ENCODE measurements around the gene ITIH5.

GRCh38 chr10:7565871-7566270 lies 100.9 kb downstream of the ITIH5 start:
- TF ChIP-seq, protein P1, sequence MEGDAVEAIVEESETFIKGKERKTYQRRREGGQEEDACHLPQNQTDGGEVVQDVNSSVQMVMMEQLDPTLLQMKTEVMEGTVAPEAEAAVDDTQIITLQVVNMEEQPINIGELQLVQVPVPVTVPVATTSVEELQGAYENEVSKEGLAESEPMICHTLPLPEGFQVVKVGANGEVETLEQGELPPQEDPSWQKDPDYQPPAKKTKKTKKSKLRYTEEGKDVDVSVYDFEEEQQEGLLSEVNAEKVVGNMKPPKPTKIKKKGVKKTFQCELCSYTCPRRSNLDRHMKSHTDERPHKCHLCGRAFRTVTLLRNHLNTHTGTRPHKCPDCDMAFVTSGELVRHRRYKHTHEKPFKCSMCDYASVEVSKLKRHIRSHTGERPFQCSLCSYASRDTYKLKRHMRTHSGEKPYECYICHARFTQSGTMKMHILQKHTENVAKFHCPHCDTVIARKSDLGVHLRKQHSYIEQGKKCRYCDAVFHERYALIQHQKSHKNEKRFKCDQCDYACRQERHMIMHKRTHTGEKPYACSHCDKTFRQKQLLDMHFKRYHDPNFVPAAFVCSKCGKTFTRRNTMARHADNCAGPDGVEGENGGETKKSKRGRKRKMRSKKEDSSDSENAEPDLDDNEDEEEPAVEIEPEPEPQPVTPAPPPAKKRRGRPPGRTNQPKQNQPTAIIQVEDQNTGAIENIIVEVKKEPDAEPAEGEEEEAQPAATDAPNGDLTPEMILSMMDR (IDR thresholded peaks at IDR 0.05), result no peak
- no peak for TF ChIP-seq POLR2A (IDR thresholded peaks at IDR 0.05)
